ENCODE measurements around the gene PFDN4.

DNA sequence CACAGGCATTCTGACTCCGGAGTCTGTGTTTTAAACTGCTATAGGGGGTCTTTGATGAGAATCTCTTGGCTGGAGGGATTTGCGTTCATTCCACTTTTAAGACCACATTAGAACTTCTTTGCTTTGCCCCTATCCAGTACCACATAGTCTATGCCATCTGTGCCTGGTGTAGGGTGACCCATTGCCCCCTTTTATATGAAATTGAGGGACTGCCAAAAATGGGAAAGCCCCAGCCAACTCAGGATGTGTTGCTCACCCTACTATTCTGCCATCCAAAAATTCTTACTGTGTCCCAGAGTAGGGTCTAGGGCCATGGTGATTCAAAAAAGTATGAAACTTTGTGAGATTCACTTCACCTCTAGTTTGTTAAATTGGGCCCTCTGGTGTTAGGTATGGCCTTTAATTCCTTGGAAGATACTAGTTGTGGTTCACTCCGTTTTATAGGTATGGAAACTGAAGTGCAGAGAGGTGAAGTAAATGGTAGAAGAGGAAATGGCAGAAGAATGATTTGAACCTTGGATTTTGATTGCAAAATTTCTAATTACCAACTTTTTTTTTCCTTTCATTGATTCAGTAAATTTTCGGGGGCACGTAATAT, 1.4 kb downstream of the PFDN4 start:
- TF ChIP-seq POLR2A (IDR thresholded peaks at IDR 0.05): no peak
- TF ChIP-seq, protein P1, sequence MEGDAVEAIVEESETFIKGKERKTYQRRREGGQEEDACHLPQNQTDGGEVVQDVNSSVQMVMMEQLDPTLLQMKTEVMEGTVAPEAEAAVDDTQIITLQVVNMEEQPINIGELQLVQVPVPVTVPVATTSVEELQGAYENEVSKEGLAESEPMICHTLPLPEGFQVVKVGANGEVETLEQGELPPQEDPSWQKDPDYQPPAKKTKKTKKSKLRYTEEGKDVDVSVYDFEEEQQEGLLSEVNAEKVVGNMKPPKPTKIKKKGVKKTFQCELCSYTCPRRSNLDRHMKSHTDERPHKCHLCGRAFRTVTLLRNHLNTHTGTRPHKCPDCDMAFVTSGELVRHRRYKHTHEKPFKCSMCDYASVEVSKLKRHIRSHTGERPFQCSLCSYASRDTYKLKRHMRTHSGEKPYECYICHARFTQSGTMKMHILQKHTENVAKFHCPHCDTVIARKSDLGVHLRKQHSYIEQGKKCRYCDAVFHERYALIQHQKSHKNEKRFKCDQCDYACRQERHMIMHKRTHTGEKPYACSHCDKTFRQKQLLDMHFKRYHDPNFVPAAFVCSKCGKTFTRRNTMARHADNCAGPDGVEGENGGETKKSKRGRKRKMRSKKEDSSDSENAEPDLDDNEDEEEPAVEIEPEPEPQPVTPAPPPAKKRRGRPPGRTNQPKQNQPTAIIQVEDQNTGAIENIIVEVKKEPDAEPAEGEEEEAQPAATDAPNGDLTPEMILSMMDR (IDR thresholded peaks at IDR 0.05): no peak

Measured in lower leg skin (tissue), 3 donors.